Transverse colon (tissue), 4 donors: Measurements from ENCODE around the gene GRIK4. TPM values are rescaled to one million over a fixed set of nuclear protein-coding genes. Genes with fewer than 3 reads are reported as not detected.

ENCODE experiments used
- DNase-seq: peaks from one replicate; pipeline ENCODE4 v3.0.0-alpha.2; 2019
- H3K27ac ChIP-seq, 4 donors: fragments of 200-600 bp; sonication (generic); 2 replicates each; pipeline ENCODE4 v1.5.1; 2016 to 2018; ENCODE audit warnings: inconsistent platforms in 4 of 4
- H3K27me3 ChIP-seq: fragments of 200-600 bp; sonication (generic); 2 replicates; pipeline ENCODE4 v1.5.1; 2017; ENCODE audit warnings: inconsistent platforms
- H3K36me3 ChIP-seq, 4 donors: fragments of 200-600 bp; sonication (generic); 2 replicates each; pipeline ENCODE4 v1.5.1; 2017 to 2019; ENCODE audit warnings: inconsistent platforms in 4 of 4
- H3K4me1 ChIP-seq, 4 donors: fragments of 200-600 bp; sonication (generic); 2 replicates each; pipeline ENCODE4 v1.5.1; 2017 to 2020; ENCODE audit warnings: inconsistent platforms in 4 of 4
- H3K4me3 ChIP-seq, 4 donors: fragments of 200-600 bp; sonication (generic); 1 replicate in 1 of 4; 2 replicates in 3 of 4; pipeline versions ENCODE4 v1.5.1 to v1.6.1; 2017 to 2019; ENCODE audit warnings: inconsistent platforms in 4 of 4
- H3K9me3 ChIP-seq, 2 donors: fragments of 200-600 bp; sonication (generic); 2 replicates each; pipeline ENCODE4 v1.5.1; 2017 to 2019; ENCODE audit warnings: inconsistent platforms in 2 of 2
- CTCF ChIP-seq, 5 experiments: fragments of 200-600 bp in 3 of 5; fragments of 450-650 bp in 2 of 5; sonication (generic) in 3 of 5; IDR thresholded peaks; 1 replicate in 2 of 5; 2 replicates in 3 of 5; pipeline ENCODE4 v1.5.1; 2016 to 2017; ENCODE audit warnings: antibody characterized with exemption in 5 of 5, inconsistent platforms in 3 of 5, mild to moderate bottlenecking in 2 of 5, moderate library complexity in 1 of 5
- EP300 ChIP-seq: sonication (generic); formaldehyde crosslinking; IDR thresholded peaks from one replicate; pipeline ENCODE4 v1.6.1; 2017; ENCODE audit warnings: antibody characterized with exemption, low read depth
- POLR2A ChIP-seq: fragments of 450-650 bp; IDR thresholded peaks from one replicate; pipeline ENCODE4 v1.6.1; 2016; ENCODE audit warnings: antibody characterized with exemption, mild to moderate bottlenecking, moderate library complexity
- POLR2AphosphoS5 ChIP-seq, 3 donors: sonication (generic); formaldehyde crosslinking; IDR thresholded peaks; one replicate each; pipeline ENCODE4 v1.6.1; 2016; ENCODE audit warnings: antibody characterized with exemption in 3 of 3
- WGBS, 2 donors: methylation state at CpG; one replicate each; pipeline ENCODE4 v1.1.5; 2018; ENCODE audit warnings: low coverage in 1 of 2; 5-methylcytosine and 5-hydroxymethylcytosine counted together
- in situ Hi-C, 4 donors: fragments of 200-750 bp; cut with MboI; loops; one replicate each; pipeline versions ENCODE4 v1.15.0 to v1.15.1; 2017; ENCODE audit warnings: low sequenced_read_pairs in 3 of 4, low pct_ligation_motif_present in 1 of 4, low pct_unique_long_range_greater_than_20kb in 1 of 4
- intact Hi-C: fragments of 100-400 bp; cut with DNase I; formaldehyde crosslinking; loops from one replicate; pipeline ENCODE4 v1.15.1; 2023; ENCODE audit warnings: low total_unique reads
- total RNA-seq, 4 donors: library from RNA; depleted of rRNA; stranded (reverse); fragments of >200 nt; gene quantifications; one replicate each; pipeline ENCODE4 v1.1.0, GENCODE V29; 2016

GRIK4 gene
- total RNA-seq, 4 donors from 2014 or later: 2.6 TPM; not detected in 3

DNA sequence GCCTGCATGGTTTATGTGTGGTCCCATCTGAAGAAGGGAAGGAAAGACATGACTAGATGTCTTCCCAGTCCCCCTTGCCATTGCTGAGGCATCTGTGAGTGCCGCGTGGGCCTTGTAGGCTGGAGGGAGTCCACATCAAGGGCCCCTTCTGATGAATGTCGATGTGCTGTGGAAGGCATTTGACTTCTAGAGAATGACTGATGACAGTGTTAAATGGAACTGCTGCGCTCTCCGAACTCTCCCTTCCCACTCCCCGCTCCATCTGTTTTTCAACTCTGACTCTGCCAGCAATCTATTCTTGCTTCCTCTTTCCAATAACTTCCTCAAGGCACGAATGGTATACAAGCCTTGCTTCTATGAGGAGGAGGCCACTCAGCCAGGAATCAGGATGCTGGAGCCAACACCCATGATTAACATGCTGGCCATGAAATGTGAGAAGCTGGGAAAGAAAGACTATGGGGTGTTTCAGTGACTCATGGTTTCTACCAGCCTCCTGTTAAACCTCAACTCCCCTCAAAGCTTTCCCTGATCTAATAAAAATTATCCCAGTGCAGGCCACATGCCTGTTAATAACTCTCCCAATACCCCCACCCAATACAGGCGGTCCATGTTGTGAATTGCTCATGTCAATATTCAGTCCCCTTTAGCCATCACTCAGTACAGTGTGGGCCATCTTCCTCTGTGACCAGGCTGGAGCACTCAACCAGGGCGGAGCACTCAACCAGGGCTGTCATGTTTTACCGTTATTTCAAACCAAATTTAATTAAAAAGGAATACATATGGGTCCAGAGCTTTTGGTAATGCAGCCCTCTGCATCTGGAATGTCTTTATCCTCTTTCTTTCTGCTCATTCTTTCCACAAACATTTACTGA, 466.0 kb downstream of the GRIK4 start:
- H3K27me3 ChIP-seq: peaks cover 19% of the 10 kb centered on the region
- no peaks in the 10 kb centered on the region for H3K4me1 ChIP-seq
- no peaks in the 10 kb centered on the region for H3K9me3 ChIP-seq
- intact Hi-C loops (no loop called here), in situ Hi-C loops (no loop called here)
- no peak overlapping the region for H3K4me3 ChIP-seq
- H3K27ac ChIP-seq: no peak overlapping the region
- WGBS, 2 donors: 78 to 83% methylated on average over 7 to 10 of the region's 10 CpGs
- no peak for DNase-seq
- no peaks in the 10 kb centered on the region for H3K36me3 ChIP-seq
- TF ChIP-seq POLR2AphosphoS5 (IDR thresholded peaks at IDR 0.05): no peak
- no peak for TF ChIP-seq CTCF (IDR thresholded peaks at IDR 0.05)
- no peak for TF ChIP-seq EP300
- TF ChIP-seq POLR2A: no peak

- no peaks in the 10 kb centered on the region for H3K4me1 ChIP-seq
- TF ChIP-seq EP300 (no peak), POLR2A (no peak), CTCF (IDR thresholded peaks at IDR 0.05) (no peak), POLR2AphosphoS5 (IDR thresholded peaks at IDR 0.05) (no peak)
- H3K9me3 ChIP-seq: no peaks in the 10 kb centered on the region
- in situ Hi-C loops (no loop called here), intact Hi-C loops (no loop called here)
- H3K27ac ChIP-seq: no peak overlapping the region
- H3K27me3 ChIP-seq: peaks cover 19% of the 10 kb centered on the region
- no peak for DNase-seq
- WGBS, 2 donors: 67 to 84% methylated on average over 3 of the region's 3 CpGs
- H3K36me3 ChIP-seq: no peaks in the 10 kb centered on the region
- H3K4me3 ChIP-seq: no peak overlapping the region
These were observed 467.2 kb downstream of the GRIK4 start for GRCh38 chr11:120978701-120979100.

- 5 to 17% methylated on average over 2 to 21 of the region's 72 CpGs for WGBS, 2 donors
- Histone ChIP-seq H3K4me3 (peak overlapping the region; percentile 6 to 43 (median 32)), H3K27me3 (peaks cover 26% of the 10 kb centered on the region), H3K9me3 (no peaks in the 10 kb centered on the region), H3K36me3 (no peaks in the 10 kb centered on the region), H3K27ac (peak overlapping the region in 1 of 4 donors; percentile 39), H3K4me1 (peaks cover 0 to 16% (median 9%) of the 10 kb centered on the region in 4 donors)
- no peak for TF ChIP-seq POLR2AphosphoS5 (IDR thresholded peaks at IDR 0.05)
- TF ChIP-seq EP300: no peak
- TF ChIP-seq POLR2A: no peak
- peak in 3 of 5 experiments; percentile 12 to 40 (median 16) for TF ChIP-seq CTCF (IDR thresholded peaks at IDR 0.05)
- in situ Hi-C loops: no loop called here
- intact Hi-C loops: no loop called here
- peak; percentile 45 for DNase-seq
These were observed 474.4 kb downstream of the GRIK4 start for GRCh38 chr11:120985718-120986569.

- Histone ChIP-seq H3K9me3 (no peaks in the 10 kb centered on the region), H3K4me1 (peaks cover 0 to 16% (median 9%) of the 10 kb centered on the region in 4 donors), H3K27me3 (peaks cover 17% of the 10 kb centered on the region), H3K36me3 (no peaks in the 10 kb centered on the region), H3K4me3 (no peak overlapping the region), H3K27ac (no peak overlapping the region)
- TF ChIP-seq POLR2A: no peak
- WGBS, 2 donors: 88% methylated on average over 1 of the region's 1 CpG; no CpG with 5 or more reads in 1 of the 2 donors
- no peak for DNase-seq
- in situ Hi-C loops: no loop called here
- intact Hi-C loops: no loop called here
These were observed 477.1 kb downstream of the GRIK4 start for GRCh38 chr11:120988603-120989002.
